OCI-LY3 (cell line): ENCODE data around the gene FZD10.

Experiments used
- H2AFZ ChIP-seq: fragments of 200-600, 300-600 bp; shearing (Covaris generic); 2 replicates; pipeline ENCODE4 v1.6.0; 2014; ENCODE audit warnings: antibody characterized with exemption, low read depth, low read length
- H3K27ac ChIP-seq: fragments of 200-600, 300-600 bp; sonication (generic); 2 replicates; pipeline ENCODE4 v1.5.1; 2014; ENCODE audit warnings: mild to moderate bottlenecking, low read length, moderate library complexity, mixed read lengths
- H3K27me3 ChIP-seq: fragments of 200-600, 300-600 bp; sonication (generic); 2 replicates; pipeline ENCODE4 v1.6.1; 2014; ENCODE audit warnings: low read depth, low read length, mixed read lengths
- H3K36me3 ChIP-seq: fragments of 200-600, 300-600 bp; sonication (generic); replicated peaks from 2 replicates; pipeline ENCODE3; 2014; ENCODE audit warnings: low read depth, low read length, mixed read lengths
- H3K4me1 ChIP-seq: fragments of 300-600, 200-600 bp; sonication (generic); 2 replicates; pipeline ENCODE4 v1.6.1; 2014; ENCODE audit warnings: low read length, mixed read lengths
- H3K4me2 ChIP-seq: fragments of 200-600, 300-600 bp; sonication (generic); 2 replicates; pipeline ENCODE4 v1.6.1; 2014; ENCODE audit warnings: low read length, mixed read lengths
- H3K4me3 ChIP-seq: fragments of 300-600, 200-600 bp; sonication (generic); 2 replicates; pipeline ENCODE4 v1.5.1; 2014; ENCODE audit warnings: antibody characterized with exemption, mild to moderate bottlenecking, low read length, moderate library complexity
- H3K79me2 ChIP-seq: fragments of 300-600, 200-600 bp; shearing (Covaris generic); 2 replicates; pipeline ENCODE4 v1.6.1; 2014; ENCODE audit warnings: mild to moderate bottlenecking, low read length, mixed read lengths
- H3K9ac ChIP-seq: fragments of 300-600, 200-600 bp; shearing (Covaris generic); 2 replicates; pipeline ENCODE4 v1.6.0; 2014; ENCODE audit warnings: mild to moderate bottlenecking, low read length, moderate library complexity
- H3K9me3 ChIP-seq: fragments of 200-600, 300-600 bp; shearing (Covaris generic); 2 replicates; pipeline ENCODE4 v1.6.1; 2014; ENCODE audit warnings: low read length, mixed read lengths; ENCODE audit not compliant: insufficient read depth
- H4K20me1 ChIP-seq: fragments of 200-600, 300-600 bp; sonication (generic); 2 replicates; pipeline ENCODE4 v1.6.1; 2016; ENCODE audit warnings: low read length, mixed read lengths; ENCODE audit not compliant: insufficient read depth
- EZH2phosphoT487 ChIP-seq: fragments of 200-600 bp; shearing (Covaris generic); IDR thresholded peaks from 2 replicates; pipeline ENCODE4 v1.6.1; 2018; ENCODE audit warnings: antibody characterized with exemption, mixed run types, low read depth
- TF ChIP-seq, protein P1 (sequence below): fragments of 200-600, 300-600 bp; sonication (generic); IDR thresholded peaks from 2 replicates; pipeline ENCODE4 v1.5.1; 2014; ENCODE audit warnings: antibody characterized with exemption, low read length, low read depth

The FZD10 gene

DNA sequence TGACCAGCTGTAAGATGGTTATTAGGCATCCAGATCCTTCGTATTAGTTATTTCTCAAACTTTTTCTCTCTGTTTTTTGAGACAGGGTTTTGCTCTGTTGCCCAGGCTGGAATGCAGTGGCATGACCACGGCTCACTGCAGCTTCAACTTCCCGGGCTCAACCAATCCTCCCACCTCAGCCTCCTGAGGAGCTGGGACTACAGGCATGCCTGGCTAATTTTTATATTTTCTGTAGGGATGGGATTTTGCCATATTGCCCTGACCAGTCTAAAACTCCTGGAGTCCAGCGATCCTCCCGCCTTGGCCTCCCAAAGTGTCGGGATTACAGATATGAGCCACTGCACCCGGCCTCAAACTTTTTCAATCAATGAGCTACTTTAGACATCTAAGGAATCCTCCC, 33.1 kb downstream of the FZD10 start:
- no peaks in the 10 kb centered on the region for H3K9me3 ChIP-seq
- H3K36me3 ChIP-seq = no peaks in the 10 kb centered on the region
- H3K79me2 ChIP-seq = no peaks in the 10 kb centered on the region
- H2AFZ ChIP-seq = no peak overlapping the region
- TF ChIP-seq EZH2phosphoT487 = no peak
- TF ChIP-seq, protein P1, sequence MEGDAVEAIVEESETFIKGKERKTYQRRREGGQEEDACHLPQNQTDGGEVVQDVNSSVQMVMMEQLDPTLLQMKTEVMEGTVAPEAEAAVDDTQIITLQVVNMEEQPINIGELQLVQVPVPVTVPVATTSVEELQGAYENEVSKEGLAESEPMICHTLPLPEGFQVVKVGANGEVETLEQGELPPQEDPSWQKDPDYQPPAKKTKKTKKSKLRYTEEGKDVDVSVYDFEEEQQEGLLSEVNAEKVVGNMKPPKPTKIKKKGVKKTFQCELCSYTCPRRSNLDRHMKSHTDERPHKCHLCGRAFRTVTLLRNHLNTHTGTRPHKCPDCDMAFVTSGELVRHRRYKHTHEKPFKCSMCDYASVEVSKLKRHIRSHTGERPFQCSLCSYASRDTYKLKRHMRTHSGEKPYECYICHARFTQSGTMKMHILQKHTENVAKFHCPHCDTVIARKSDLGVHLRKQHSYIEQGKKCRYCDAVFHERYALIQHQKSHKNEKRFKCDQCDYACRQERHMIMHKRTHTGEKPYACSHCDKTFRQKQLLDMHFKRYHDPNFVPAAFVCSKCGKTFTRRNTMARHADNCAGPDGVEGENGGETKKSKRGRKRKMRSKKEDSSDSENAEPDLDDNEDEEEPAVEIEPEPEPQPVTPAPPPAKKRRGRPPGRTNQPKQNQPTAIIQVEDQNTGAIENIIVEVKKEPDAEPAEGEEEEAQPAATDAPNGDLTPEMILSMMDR = no peak
- H3K4me2 ChIP-seq = no peak overlapping the region
- H3K27ac ChIP-seq = no peak overlapping the region
- H3K9ac ChIP-seq = no peak overlapping the region
- H4K20me1 ChIP-seq = no peaks in the 10 kb centered on the region
- H3K27me3 ChIP-seq = no peaks in the 10 kb centered on the region
- no peak overlapping the region for H3K4me3 ChIP-seq
- no peaks in the 10 kb centered on the region for H3K4me1 ChIP-seq

DNA sequence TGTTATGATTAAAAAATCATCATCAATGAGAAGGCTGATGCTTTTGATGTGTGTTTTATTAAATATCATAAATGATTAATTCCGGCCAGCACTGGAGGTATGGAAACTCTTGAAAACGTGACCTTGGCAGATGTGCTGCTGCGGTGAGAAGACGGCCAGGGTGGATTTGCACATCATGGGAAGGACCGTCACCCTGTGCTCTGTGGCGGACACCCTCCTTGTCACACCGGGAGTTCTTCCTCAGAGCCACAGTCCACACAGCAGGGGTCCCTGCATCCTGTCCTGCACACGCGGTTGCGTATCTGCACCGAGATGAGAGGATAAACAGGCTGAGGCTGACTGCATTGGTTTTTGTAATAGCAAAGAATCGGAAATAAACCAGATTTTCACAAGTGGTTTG, 33.5 kb downstream of the FZD10 start:
- Histone ChIP-seq H3K27ac (no peak overlapping the region), H3K9ac (no peak overlapping the region), H3K4me3 (no peak overlapping the region), H3K4me1 (no peaks in the 10 kb centered on the region), H3K4me2 (no peak overlapping the region), H3K9me3 (no peaks in the 10 kb centered on the region), H2AFZ (no peak overlapping the region), H4K20me1 (no peaks in the 10 kb centered on the region), H3K79me2 (no peaks in the 10 kb centered on the region), H3K27me3 (no peaks in the 10 kb centered on the region), H3K36me3 (no peaks in the 10 kb centered on the region)
- TF ChIP-seq, protein P1 = no peak
- no peak for TF ChIP-seq EZH2phosphoT487

DNA sequence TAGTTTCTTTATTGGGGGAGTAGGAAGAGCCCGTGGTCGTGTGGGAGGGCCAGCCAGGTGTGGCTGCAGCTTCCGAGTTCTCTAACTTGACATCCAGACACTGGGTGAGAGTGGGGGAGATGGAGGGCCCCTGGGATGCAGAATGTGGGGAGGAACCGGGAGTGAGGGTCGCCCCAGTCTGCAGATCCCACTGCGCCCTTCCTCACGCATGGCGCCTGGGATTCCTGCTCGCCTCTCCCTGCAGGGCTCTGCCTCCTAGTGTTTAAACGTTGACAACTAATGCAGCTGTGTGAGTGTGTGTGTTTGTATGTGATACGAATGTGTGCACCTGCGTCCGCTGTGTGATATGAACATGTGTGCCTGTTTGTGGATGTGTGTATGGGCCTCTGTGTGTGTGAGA, 34.6 kb downstream of the FZD10 start:
- no peak overlapping the region for H2AFZ ChIP-seq
- H3K4me2 ChIP-seq = no peak overlapping the region
- H4K20me1 ChIP-seq = no peaks in the 10 kb centered on the region
- no peaks in the 10 kb centered on the region for H3K9me3 ChIP-seq
- no peaks in the 10 kb centered on the region for H3K27me3 ChIP-seq
- no peaks in the 10 kb centered on the region for H3K4me1 ChIP-seq
- no peak overlapping the region for H3K27ac ChIP-seq
- no peak overlapping the region for H3K4me3 ChIP-seq
- no peak for TF ChIP-seq EZH2phosphoT487
- TF ChIP-seq, protein P1 = no peak
- no peaks in the 10 kb centered on the region for H3K36me3 ChIP-seq
- no peaks in the 10 kb centered on the region for H3K79me2 ChIP-seq
- no peak overlapping the region for H3K9ac ChIP-seq

DNA sequence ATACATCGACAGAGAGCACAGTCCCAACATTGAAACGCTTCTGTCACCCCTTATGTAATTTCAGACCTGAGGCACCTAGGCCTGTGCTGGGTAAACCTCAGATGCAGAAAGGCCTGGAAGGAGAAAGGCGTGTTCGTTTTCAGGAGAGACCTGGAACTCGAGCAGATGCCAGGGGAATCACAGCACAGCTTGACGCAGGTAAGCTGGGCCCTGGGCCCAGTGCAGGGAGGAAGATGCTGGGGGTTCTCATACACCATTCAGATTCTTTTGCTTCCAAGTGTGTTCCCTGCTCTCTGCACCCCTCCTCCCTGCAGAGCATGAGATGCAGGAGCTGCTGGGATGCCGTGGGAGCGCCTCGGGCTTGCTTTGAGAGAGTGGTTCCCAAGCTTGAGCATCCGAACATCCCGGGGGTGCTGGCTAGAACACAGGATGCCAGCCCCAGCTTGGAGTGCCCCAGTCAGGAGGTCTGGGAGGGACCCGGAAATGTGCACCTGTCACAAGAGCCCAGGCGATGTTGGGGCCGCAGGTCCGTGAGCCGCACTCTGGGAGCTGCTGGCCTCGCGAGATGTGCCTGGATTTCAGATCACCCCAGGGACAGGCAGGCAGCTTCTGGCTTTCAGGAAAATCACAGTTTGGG, 35.9 kb downstream of the FZD10 start:
- Histone ChIP-seq H3K9me3 (no peaks in the 10 kb centered on the region), H3K36me3 (no peaks in the 10 kb centered on the region), H3K9ac (no peak overlapping the region), H3K4me3 (no peak overlapping the region), H4K20me1 (no peaks in the 10 kb centered on the region), H3K4me2 (no peak overlapping the region), H3K27ac (no peak overlapping the region), H3K27me3 (no peaks in the 10 kb centered on the region), H2AFZ (no peak overlapping the region), H3K4me1 (no peaks in the 10 kb centered on the region), H3K79me2 (no peaks in the 10 kb centered on the region)
- TF ChIP-seq, protein P1 = no peak
- TF ChIP-seq EZH2phosphoT487 = no peak
